ENCODE results near the gene GLDC.

GLDC gene

GRCh38 chr9:6644346-6645104, 1.0 kb downstream of the GLDC start:
- Histone ChIP-seq H3K4me3 (ENCODE audit: insufficient read length, low read depth) (peak overlapping the region; percentile 68), H3K4me1 (ENCODE audit: insufficient read depth, insufficient read length) (peaks cover 5% of the 10 kb centered on the region), H3K27me3 (ENCODE audit: insufficient read depth, insufficient read length) (peaks cover 33% of the 10 kb centered on the region), H3K36me3 (ENCODE audit: insufficient read depth, insufficient read length, low read length) (peaks cover 5% of the 10 kb centered on the region), H3K9ac (ENCODE audit: insufficient read length, low read depth) (peak overlapping the region; percentile 77), H3K9me3 (ENCODE audit: insufficient read depth, low read length) (no peaks in the 10 kb centered on the region)
- TF ChIP-seq SUZ12 (IDR thresholded peaks at IDR 0.05; ENCODE audit: extremely low read depth, insufficient read depth, insufficient read length) = no peak
- no peak for DNase-seq (ENCODE audit: low read depth, low spot score)

- H3K36me3 ChIP-seq (ENCODE audit: insufficient read depth, insufficient read length, low read length) = peaks cover 5% of the 10 kb centered on the region
- H3K27me3 ChIP-seq (ENCODE audit: insufficient read depth, insufficient read length) = peaks cover 33% of the 10 kb centered on the region
- H3K9me3 ChIP-seq (ENCODE audit: insufficient read depth, low read length) = no peaks in the 10 kb centered on the region
Measured at GRCh38 chr9:6641961-6642360, 3.6 kb downstream of the GLDC start.

GRCh38 chr9:6641561-6641960, 4.0 kb downstream of the GLDC start:
- Histone ChIP-seq H3K9ac (ENCODE audit: insufficient read length, low read depth) (no peak overlapping the region), H3K27me3 (ENCODE audit: insufficient read depth, insufficient read length) (peaks cover 33% of the 10 kb centered on the region), H3K4me3 (ENCODE audit: insufficient read length, low read depth) (no peak overlapping the region), H3K4me1 (ENCODE audit: insufficient read depth, insufficient read length) (no peaks in the 10 kb centered on the region), H3K36me3 (ENCODE audit: insufficient read depth, insufficient read length, low read length) (peaks cover 5% of the 10 kb centered on the region), H3K9me3 (ENCODE audit: insufficient read depth, low read length) (no peaks in the 10 kb centered on the region)
- no peak for TF ChIP-seq YY1 (IDR thresholded peaks at IDR 0.05; ENCODE audit: insufficient read depth, insufficient read length)
- TF ChIP-seq SUZ12 (IDR thresholded peaks at IDR 0.05; ENCODE audit: extremely low read depth, insufficient read depth, insufficient read length) = no peak
- TF ChIP-seq ZNF274 (IDR thresholded peaks at IDR 0.05; ENCODE audit: low read depth, low read length) = no peak
- DNase-seq (ENCODE audit: low read depth, low spot score) = no peak

More at GRCh38 chr9:6641961-6642360, 3.6 kb downstream of the GLDC start:
- H3K4me3 ChIP-seq (ENCODE audit: insufficient read length, low read depth) = no peak overlapping the region
- H3K4me1 ChIP-seq (ENCODE audit: insufficient read depth, insufficient read length) = no peaks in the 10 kb centered on the region
- DNase-seq (ENCODE audit: low read depth, low spot score) = no peak
- H3K9ac ChIP-seq (ENCODE audit: insufficient read length, low read depth) = no peak overlapping the region
- TF ChIP-seq ZNF274 (IDR thresholded peaks at IDR 0.05; ENCODE audit: low read depth, low read length) = no peak
- no peak for TF ChIP-seq SUZ12 (IDR thresholded peaks at IDR 0.05; ENCODE audit: extremely low read depth, insufficient read depth, insufficient read length)
- TF ChIP-seq YY1 (IDR thresholded peaks at IDR 0.05; ENCODE audit: insufficient read depth, insufficient read length) = no peak

- DNase-seq (ENCODE audit: low read depth, low spot score) = no peak
- no peak overlapping the region for H3K9ac ChIP-seq (ENCODE audit: insufficient read length, low read depth)
- no peak overlapping the region for H3K4me3 ChIP-seq (ENCODE audit: insufficient read length, low read depth)
- H3K36me3 ChIP-seq (ENCODE audit: insufficient read depth, insufficient read length, low read length) = peaks cover 5% of the 10 kb centered on the region
- TF ChIP-seq ZNF274 (IDR thresholded peaks at IDR 0.05; ENCODE audit: low read depth, low read length) (no peak), YY1 (IDR thresholded peaks at IDR 0.05; ENCODE audit: insufficient read depth, insufficient read length) (no peak), SUZ12 (IDR thresholded peaks at IDR 0.05; ENCODE audit: extremely low read depth, insufficient read depth, insufficient read length) (no peak)
- H3K27me3 ChIP-seq (ENCODE audit: insufficient read depth, insufficient read length) = peaks cover 28% of the 10 kb centered on the region
- no peaks in the 10 kb centered on the region for H3K9me3 ChIP-seq (ENCODE audit: insufficient read depth, low read length)
- H3K4me1 ChIP-seq (ENCODE audit: insufficient read depth, insufficient read length) = no peaks in the 10 kb centered on the region
Measured at GRCh38 chr9:6641056-6641455, 4.5 kb downstream of the GLDC start.

- peaks cover 24% of the 10 kb centered on the region for H3K27me3 ChIP-seq (ENCODE audit: insufficient read depth, insufficient read length)
- no peak overlapping the region for H3K9ac ChIP-seq (ENCODE audit: insufficient read length, low read depth)
- peaks cover 5% of the 10 kb centered on the region for H3K36me3 ChIP-seq (ENCODE audit: insufficient read depth, insufficient read length, low read length)
- H3K4me1 ChIP-seq (ENCODE audit: insufficient read depth, insufficient read length) = no peaks in the 10 kb centered on the region
- no peaks in the 10 kb centered on the region for H3K9me3 ChIP-seq (ENCODE audit: insufficient read depth, low read length)
- TF ChIP-seq ZNF274 (IDR thresholded peaks at IDR 0.05; ENCODE audit: low read depth, low read length) = no peak
- no peak for TF ChIP-seq YY1 (IDR thresholded peaks at IDR 0.05; ENCODE audit: insufficient read depth, insufficient read length)
- no peak for TF ChIP-seq SUZ12 (IDR thresholded peaks at IDR 0.05; ENCODE audit: extremely low read depth, insufficient read depth, insufficient read length)
- DNase-seq (ENCODE audit: low read depth, low spot score) = no peak
- no peak overlapping the region for H3K4me3 ChIP-seq (ENCODE audit: insufficient read length, low read depth)
Measured at GRCh38 chr9:6640268-6641051, 5.1 kb downstream of the GLDC start.

- Histone ChIP-seq H3K4me3 (ENCODE audit: insufficient read length, low read depth) (no peak overlapping the region), H3K9me3 (ENCODE audit: insufficient read depth, low read length) (no peaks in the 10 kb centered on the region), H3K9ac (ENCODE audit: insufficient read length, low read depth) (no peak overlapping the region), H3K4me1 (ENCODE audit: insufficient read depth, insufficient read length) (no peaks in the 10 kb centered on the region), H3K36me3 (ENCODE audit: insufficient read depth, insufficient read length, low read length) (peaks cover 5% of the 10 kb centered on the region), H3K27me3 (ENCODE audit: insufficient read depth, insufficient read length) (peaks cover 19% of the 10 kb centered on the region)
- no peak for DNase-seq (ENCODE audit: low read depth, low spot score)
- TF ChIP-seq SUZ12 (IDR thresholded peaks at IDR 0.05; ENCODE audit: extremely low read depth, insufficient read depth, insufficient read length) (no peak), YY1 (IDR thresholded peaks at IDR 0.05; ENCODE audit: insufficient read depth, insufficient read length) (no peak), ZNF274 (IDR thresholded peaks at IDR 0.05; ENCODE audit: low read depth, low read length) (no peak)
Measured at GRCh38 chr9:6639622-6640021, 5.9 kb downstream of the GLDC start.

GRCh38 chr9:6634444-6634843, 11.1 kb downstream of the GLDC start:
- Histone ChIP-seq H3K4me1 (ENCODE audit: insufficient read depth, insufficient read length) (peaks cover 6% of the 10 kb centered on the region), H3K9ac (ENCODE audit: insufficient read length, low read depth) (no peak overlapping the region), H3K9me3 (ENCODE audit: insufficient read depth, low read length) (no peaks in the 10 kb centered on the region), H3K36me3 (ENCODE audit: insufficient read depth, insufficient read length, low read length) (no peaks in the 10 kb centered on the region), H3K27me3 (ENCODE audit: insufficient read depth, insufficient read length) (no peaks in the 10 kb centered on the region), H3K4me3 (ENCODE audit: insufficient read length, low read depth) (no peak overlapping the region)
- DNase-seq (ENCODE audit: low read depth, low spot score) = no peak
- TF ChIP-seq YY1 (IDR thresholded peaks at IDR 0.05; ENCODE audit: insufficient read depth, insufficient read length) (no peak), SUZ12 (IDR thresholded peaks at IDR 0.05; ENCODE audit: extremely low read depth, insufficient read depth, insufficient read length) (no peak), ZNF274 (IDR thresholded peaks at IDR 0.05; ENCODE audit: low read depth, low read length) (no peak)

Measured in NT2/D1 (cell line).